Thoracic aorta endothelial cell (primary cell): ENCODE measurements around the gene ILKAP. TPM values are rescaled to one million over a fixed set of nuclear protein-coding genes. Genes with fewer than 3 reads are reported as not detected.

Experiments
- total RNA-seq: library from RNA; depleted of rRNA; stranded (reverse); fragments of >200 nt; gene quantifications from 2 replicates; pipeline ENCODE4 v1.2.3, GENCODE V29; 2012

The ILKAP gene
- 28.6 and 32.8 TPM in 2 replicates for total RNA-seq

GRCh38 chr2:238203094-238203972, at the start of gene ILKAP:
ILKAP (minus strand) TSS chr2:238203695; CDS start chr2:238203553, 142 bp downstream.

GRCh38 chr2:238239863-238240756, 36.6 kb upstream of the ILKAP start, which contains the start of gene HES6:
HES6 (minus strand) TSS chr2:238240038; CDS start chr2:238239905, 133 bp downstream.

GRCh38 chr2:238158509-238159070, 44.9 kb downstream of the ILKAP start, which contains the start of gene ERFE:
ERFE (plus strand) TSS chr2:238158970; CDS start chr2:238159008, 38 bp downstream.

GRCh38 chr2:238138331-238139195, 64.9 kb downstream of the ILKAP start, which contains the start of gene KLHL30:
KLHL30 (plus strand) TSS chr2:238138668; CDS start chr2:238140755, 2,087 bp downstream.

Other genes starting within 250 kb of the ILKAP start
- gene UBE2F, start 236.7 kb downstream of the ILKAP start, total RNA-seq: 61.4 and 63.2 TPM in 2 replicates
- 23.0 and 26.3 TPM in 2 replicates for gene SCLY, start 142.7 kb downstream of the ILKAP start, total RNA-seq
- gene ESPNL, start 103.4 kb downstream of the ILKAP start, total RNA-seq: under 0.01 TPM in 1 of 2 replicates, not detected in the other
- gene KLHL30, start 65.0 kb downstream of the ILKAP start, total RNA-seq: not detected in 2 replicates
- gene ERFE, start 44.7 kb downstream of the ILKAP start, total RNA-seq: 0.79 and 1.2 TPM in 2 replicates
- gene HES6, start 36.3 kb upstream of the ILKAP start, total RNA-seq: 4.7 and 4.8 TPM in 2 replicates
- gene PER2, start 84.9 kb upstream of the ILKAP start, total RNA-seq: 2.7 and 2.8 TPM in 2 replicates
- gene TRAF3IP1, start 116.8 kb upstream of the ILKAP start, total RNA-seq: 8.5 and 10.4 TPM in 2 replicates
- gene ASB1, start 223.2 kb upstream of the ILKAP start, total RNA-seq: 11.1 and 12.4 TPM in 2 replicates